ENCODE results near the gene KLHL12. TPM values are rescaled to one million over a fixed set of nuclear protein-coding genes. Genes with fewer than 3 reads are reported as not detected.

The KLHL12 gene
- total RNA-seq, 1 experiment from 2014 or later = 33.8 TPM

DNA sequence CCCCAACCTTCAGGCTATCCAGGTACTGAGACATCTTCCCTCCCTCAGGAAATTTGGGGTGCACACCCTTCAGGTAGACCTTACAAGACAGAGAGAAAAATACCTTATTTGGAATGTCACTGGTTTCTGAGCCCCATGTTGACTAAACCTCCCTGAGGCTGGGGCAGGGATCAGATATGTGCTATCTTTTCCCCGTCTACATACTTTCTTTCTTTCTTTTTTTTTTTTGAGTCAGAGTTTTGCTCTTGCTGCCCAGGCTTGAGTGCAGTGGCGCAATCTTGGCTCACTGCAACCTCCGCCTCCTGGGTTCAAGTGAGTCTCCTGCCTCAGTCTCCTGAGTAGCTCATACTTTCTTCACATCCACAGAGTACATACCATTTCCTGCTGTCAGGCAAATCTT lies 38.4 kb upstream of the KLHL12 start:
- CTCF ChIA-PET = no interaction called here

More for the DNA sequence above, 38.4 kb upstream of the KLHL12 start:
- no peaks in the 10 kb centered on the region for H3K36me3 ChIP-seq (ENCODE audit: control insufficient read depth in 1 of 2, insufficient read depth in 2 of 2, low read length in 2 of 2)
- no peak overlapping the region for H3K9ac ChIP-seq (ENCODE audit: low read length)
- TF ChIP-seq FOSL1 (IDR thresholded peaks at IDR 0.05; ENCODE audit: low read depth) (no peak), ZNF274 (IDR thresholded peaks at IDR 0.05; ENCODE audit: low read depth, low read length) (no peak), CBX3 (IDR thresholded peaks at IDR 0.05; ENCODE audit: low read depth) (no peak), SP1 (IDR thresholded peaks at IDR 0.05; ENCODE audit: low read depth) (no peak), SIN3A (IDR thresholded peaks at IDR 0.05; ENCODE audit: low read depth) (no peak), EZH2phosphoT487 (IDR thresholded peaks at IDR 0.05; ENCODE audit: borderline replicate concordance) (no peak), POLR2A (IDR thresholded peaks at IDR 0.05; ENCODE audit: borderline replicate concordance, extremely low read depth, insufficient read depth, insufficient read length) (no peak), YY1 (IDR thresholded peaks at IDR 0.05; ENCODE audit: extremely low read depth, insufficient replicate concordance, low read depth, low read length) (no peak)
- TF ChIP-seq, protein P1, sequence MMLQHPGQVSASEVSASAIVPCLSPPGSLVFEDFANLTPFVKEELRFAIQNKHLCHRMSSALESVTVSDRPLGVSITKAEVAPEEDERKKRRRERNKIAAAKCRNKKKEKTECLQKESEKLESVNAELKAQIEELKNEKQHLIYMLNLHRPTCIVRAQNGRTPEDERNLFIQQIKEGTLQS (IDR thresholded peaks at IDR 0.05) = no peak
- TF ChIP-seq, protein P2, sequence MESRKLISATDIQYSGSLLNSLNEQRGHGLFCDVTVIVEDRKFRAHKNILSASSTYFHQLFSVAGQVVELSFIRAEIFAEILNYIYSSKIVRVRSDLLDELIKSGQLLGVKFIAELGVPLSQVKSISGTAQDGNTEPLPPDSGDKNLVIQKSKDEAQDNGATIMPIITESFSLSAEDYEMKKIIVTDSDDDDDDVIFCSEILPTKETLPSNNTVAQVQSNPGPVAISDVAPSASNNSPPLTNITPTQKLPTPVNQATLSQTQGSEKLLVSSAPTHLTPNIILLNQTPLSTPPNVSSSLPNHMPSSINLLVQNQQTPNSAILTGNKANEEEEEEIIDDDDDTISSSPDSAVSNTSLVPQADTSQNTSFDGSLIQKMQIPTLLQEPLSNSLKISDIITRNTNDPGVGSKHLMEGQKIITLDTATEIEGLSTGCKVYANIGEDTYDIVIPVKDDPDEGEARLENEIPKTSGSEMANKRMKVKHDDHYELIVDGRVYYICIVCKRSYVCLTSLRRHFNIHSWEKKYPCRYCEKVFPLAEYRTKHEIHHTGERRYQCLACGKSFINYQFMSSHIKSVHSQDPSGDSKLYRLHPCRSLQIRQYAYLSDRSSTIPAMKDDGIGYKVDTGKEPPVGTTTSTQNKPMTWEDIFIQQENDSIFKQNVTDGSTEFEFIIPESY (IDR thresholded peaks at IDR 0.05; ENCODE audit: extremely low read depth, insufficient replicate concordance, low read length) = no peak
- RAD21 ChIA-PET (ENCODE audit: low non-redundant PET in 1 of 2, low total read pairs in 2 of 2, uncharacterized antibody in 2 of 2, unreplicated experiment in 2 of 2) = no interaction called here
- DNase-seq (ENCODE audit: low read depth, low spot score) (no peak), ATAC-seq (no peak)
- H3K4me1 ChIP-seq (ENCODE audit: control insufficient read depth in 1 of 2, insufficient read depth in 2 of 2, low read length in 2 of 2) = peaks cover 10 to 23% of the 10 kb centered on the region in 2 experiments
- H3K9me2 ChIP-seq (ENCODE audit: insufficient read depth) = no peaks in the 10 kb centered on the region
- no peaks in the 10 kb centered on the region for H3K27me3 ChIP-seq (ENCODE audit: insufficient read depth, low read length)
- no peak overlapping the region for H3K27ac ChIP-seq (ENCODE audit: low read depth, low read length)
- intact Hi-C loops (cut with micrococcal nuclease) = no loop called here
- no peak overlapping the region for H2AFZ ChIP-seq (ENCODE audit: low read depth, low read length, poor library complexity, severe bottlenecking)
- no peaks in the 10 kb centered on the region for H3K9me3 ChIP-seq (ENCODE audit: control insufficient read depth in 1 of 2, insufficient read depth in 1 of 2, low read depth in 1 of 2, low read length in 2 of 2)
- no TSS peak for BruUV-seq (replicated peaks)
- POLR2A ChIA-PET = no interaction called here
- H3K79me2 ChIP-seq (ENCODE audit: insufficient read depth, low read length) = peaks cover 5% of the 10 kb centered on the region; the same call in 1 of the 2 replicates
- no peaks in the 10 kb centered on the region for H4K20me1 ChIP-seq (ENCODE audit: insufficient read depth)
- H3K4me3 ChIP-seq (replicated peaks in 1 of 2; ENCODE audit: low read depth in 1 of 2, low read length in 2 of 2) = no peak overlapping the region
- no peak overlapping the region for H3K4me2 ChIP-seq (ENCODE audit: low read length)
